ENCODE measurements around the gene ME2. TPM values are rescaled to one million over a fixed set of nuclear protein-coding genes. Genes with fewer than 3 reads are reported as not detected.

ME2 gene
- total and polyA plus RNA-seq, 2 donors (not counting 1 experiment from before 2014, with no cell fraction given), result 28.4 to 57.8 TPM

- TF ChIP-seq CTCF (IDR thresholded peaks at IDR 0.05), result no peak
- Mint-ChIP-seq H3K4me1 (peaks cover 9% of the 10 kb centered on the region), H3K9me3 (ENCODE audit: insufficient read depth) (no peaks in the 10 kb centered on the region), H3K27ac (no peak overlapping the region), H3K4me3 (no peak overlapping the region), H3K27me3 (no peaks in the 10 kb centered on the region)
- peaks cover 0 to 38% of the 10 kb centered on the region in 2 experiments for H3K36me3 ChIP-seq (replicated peaks in 1 of 2; ENCODE audit: control extremely low read depth in 1 of 2, control insufficient read depth in 1 of 2, extremely low read depth in 1 of 2, insufficient read depth in 2 of 2, low read length in 1 of 2)
- intact Hi-C loops (cut with micrococcal nuclease), result no loop called here
- WGBS (ENCODE audit: insufficient coverage), result no CpG with 5 or more reads among the region's 5 CpGs
- H3K27ac ChIP-seq (ENCODE audit: low read length in 2 of 2), result no peak overlapping the region
- ATAC-seq (ENCODE audit: low read depth) (no peak), DNase-seq (no peak)
- H2AFZ ChIP-seq (ENCODE audit: insufficient read depth, low read depth, low read length, poor library complexity, severe bottlenecking), result no peak overlapping the region
- no peaks in the 10 kb centered on the region for H3K27me3 ChIP-seq (replicated peaks in 1 of 4; ENCODE audit: control extremely low read depth in 1 of 4, control insufficient read depth in 3 of 4, insufficient read depth in 4 of 4, low read length in 3 of 4)
- no peaks in the 10 kb centered on the region for H4K20me1 ChIP-seq (ENCODE audit: control insufficient read depth, insufficient read depth, low read length, poor library complexity, severe bottlenecking)
- H3K4me2 ChIP-seq (replicated peaks; ENCODE audit: low read depth, low read length, poor library complexity, severe bottlenecking), result no peak overlapping the region
- no peaks in the 10 kb centered on the region for H3K79me2 ChIP-seq (ENCODE audit: control insufficient read depth, insufficient read depth, low read length)
- H3K9ac ChIP-seq (ENCODE audit: low read length), result no peak overlapping the region
- ChIA-PET CTCF (no interaction called here), POLR2A (no interaction called here)
- no peaks in the 10 kb centered on the region for H3K9me3 ChIP-seq (ENCODE audit: control extremely low read depth in 1 of 3, control insufficient read depth in 2 of 3, insufficient read depth in 1 of 3, low read length in 2 of 3)
- peaks cover 6 to 7% of the 10 kb centered on the region in 2 donors for H3K4me1 ChIP-seq (ENCODE audit: control insufficient read depth in 2 of 2, insufficient read depth in 2 of 2, low read length in 2 of 2)
- H3K4me3 ChIP-seq (ENCODE audit: control extremely low read depth in 1 of 5, extremely low read depth in 1 of 5, insufficient read depth in 1 of 5, low read depth in 2 of 5, low read length in 4 of 5), result no peak overlapping the region
Measured at GRCh38 chr18:50933684-50934083, 54.8 kb downstream of the ME2 start.

DNA sequence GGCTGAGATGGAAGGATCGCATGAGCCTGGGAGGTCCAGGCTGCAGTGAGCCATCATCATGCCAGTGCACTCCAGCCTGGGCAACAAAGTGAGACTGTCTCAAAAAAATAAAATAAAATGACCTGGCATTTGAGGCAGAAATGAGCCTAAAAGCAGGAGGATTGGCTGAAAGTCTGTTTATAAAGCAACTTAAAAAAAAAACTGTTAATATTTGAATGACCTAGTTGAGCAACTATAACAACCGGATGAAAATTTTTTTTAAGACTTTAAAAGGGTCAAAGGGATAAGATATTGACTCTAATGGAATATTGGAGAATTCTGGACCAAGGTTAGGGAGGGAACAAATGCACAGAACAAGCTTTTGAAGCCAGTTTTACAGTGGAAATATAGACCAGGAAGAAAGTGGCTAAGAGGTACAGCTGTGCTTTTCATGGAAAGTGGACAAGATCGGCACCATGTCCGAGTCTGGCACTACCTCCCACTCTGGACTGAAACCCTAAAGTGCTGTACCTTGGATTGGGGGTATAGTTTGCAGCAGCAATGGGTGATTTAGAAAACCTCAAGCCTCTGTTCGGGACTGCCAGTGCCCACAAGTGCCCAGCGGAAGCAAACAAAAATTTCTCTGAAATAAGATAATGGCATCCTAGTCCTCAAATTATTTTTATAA, 55.8 kb downstream of the ME2 start:
- H3K4me1 Mint-ChIP-seq, result peaks cover 9% of the 10 kb centered on the region
- ATAC-seq (ENCODE audit: low read depth) (no peak), DNase-seq (no peak)
- TF ChIP-seq CTCF (IDR thresholded peaks at IDR 0.05) (no peak), EZH2 (IDR thresholded peaks at IDR 0.05; ENCODE audit: borderline replicate concordance, insufficient read depth, low read depth, low read length, poor library complexity, severe bottlenecking) (no peak)
- H3K79me2 ChIP-seq (ENCODE audit: control insufficient read depth, insufficient read depth, low read length), result no peaks in the 10 kb centered on the region
- H3K4me3 ChIP-seq (ENCODE audit: control extremely low read depth in 1 of 5, extremely low read depth in 1 of 5, insufficient read depth in 1 of 5, low read depth in 2 of 5, low read length in 4 of 5), result no peak overlapping the region
- ChIA-PET POLR2A (no interaction called here), CTCF (no interaction called here)
- H3K27me3 Mint-ChIP-seq, result no peaks in the 10 kb centered on the region
- H2AFZ ChIP-seq (ENCODE audit: insufficient read depth, low read depth, low read length, poor library complexity, severe bottlenecking), result no peak overlapping the region
- peaks cover 0 to 32% of the 10 kb centered on the region in 2 experiments for H3K36me3 ChIP-seq (replicated peaks in 1 of 2; ENCODE audit: control extremely low read depth in 1 of 2, control insufficient read depth in 1 of 2, extremely low read depth in 1 of 2, insufficient read depth in 2 of 2, low read length in 1 of 2)
- no peaks in the 10 kb centered on the region for H3K9me3 ChIP-seq (ENCODE audit: control extremely low read depth in 1 of 3, control insufficient read depth in 2 of 3, insufficient read depth in 1 of 3, low read length in 2 of 3)
- no peak overlapping the region for H3K27ac Mint-ChIP-seq
- no peak overlapping the region for H3K9ac ChIP-seq (ENCODE audit: low read length)
- H3K4me1 ChIP-seq (ENCODE audit: control insufficient read depth in 2 of 2, insufficient read depth in 2 of 2, low read length in 2 of 2), result peaks cover 6 to 7% of the 10 kb centered on the region in 2 donors
- 100% methylated on average over 1 of the region's 6 CpGs for WGBS (ENCODE audit: insufficient coverage)
- no peaks in the 10 kb centered on the region for H3K9me3 Mint-ChIP-seq (ENCODE audit: insufficient read depth)
- no peak overlapping the region for H3K27ac ChIP-seq (ENCODE audit: low read length in 2 of 2)
- no peak overlapping the region for H3K4me3 Mint-ChIP-seq
- no peaks in the 10 kb centered on the region for H3K27me3 ChIP-seq (replicated peaks in 1 of 4; ENCODE audit: control extremely low read depth in 1 of 4, control insufficient read depth in 3 of 4, insufficient read depth in 4 of 4, low read length in 3 of 4)
- no peaks in the 10 kb centered on the region for H4K20me1 ChIP-seq (ENCODE audit: control insufficient read depth, insufficient read depth, low read length, poor library complexity, severe bottlenecking)
- no peak overlapping the region for H3K4me2 ChIP-seq (replicated peaks; ENCODE audit: low read depth, low read length, poor library complexity, severe bottlenecking)
- intact Hi-C loops (cut with micrococcal nuclease), result no loop called here

Measured in B cell (primary cell).